Hematopoietic multipotent progenitor cell treated with erythropoietin and hydrocortisone succinate and interleukin-3 and kit ligand, for 15 days (in vitro differentiated cells): ENCODE measurements around the gene FNBP1L.
A peak's percentile ranks its signal among the peaks of the same experiment; 100 is the strongest.

Experiments
- DNase-seq: peaks from one replicate; pipeline ENCODE4 v3.0.0-alpha.2; 2015; ENCODE audit warnings: low spot score

FNBP1L gene

DNA sequence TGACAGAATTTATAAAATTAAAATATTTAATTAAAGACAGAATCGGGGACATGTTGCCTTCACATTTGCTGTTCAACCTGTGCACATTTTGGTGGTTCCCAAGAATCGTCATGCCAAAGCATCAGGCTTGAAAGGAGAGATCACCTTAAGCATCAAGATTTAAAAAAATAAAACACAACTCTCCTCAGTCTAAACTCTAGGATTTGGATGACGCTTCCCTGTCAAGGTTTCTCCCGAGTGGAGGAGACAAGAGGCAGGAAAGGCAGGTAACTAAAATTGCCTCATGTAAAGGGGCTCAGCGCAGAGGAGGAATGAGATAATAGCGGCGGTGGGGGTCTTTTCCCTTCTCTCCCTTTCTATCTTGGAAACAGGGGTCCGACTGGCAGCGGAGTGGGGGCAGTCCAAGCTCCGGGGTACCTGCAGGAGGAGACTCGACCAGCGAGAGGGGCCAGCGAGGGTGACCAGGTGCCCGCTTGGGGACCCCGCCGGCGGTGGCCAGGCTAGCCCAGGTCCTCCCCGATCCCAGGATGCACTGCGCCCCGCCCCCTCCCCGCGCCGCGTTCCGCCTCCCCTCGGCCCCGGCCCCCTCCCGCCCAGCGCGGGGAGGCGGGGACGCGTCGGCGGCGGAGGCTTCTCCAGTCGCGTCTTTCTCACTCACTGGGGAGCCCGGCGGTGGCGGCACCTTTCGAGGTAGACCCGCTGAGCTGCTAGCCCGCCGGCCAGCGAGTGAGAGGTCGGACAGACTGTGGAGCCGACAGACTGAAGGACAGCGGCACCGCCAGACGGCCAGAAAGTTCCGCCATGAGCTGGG, at the start of gene FNBP1L:
Gene FNBP1L (plus strand): TSS at position 638 of the 811 bp plus-strand sequence. CDS start 164 bp downstream, at position 802.
- peak; percentile 66 for DNase-seq

DNA sequence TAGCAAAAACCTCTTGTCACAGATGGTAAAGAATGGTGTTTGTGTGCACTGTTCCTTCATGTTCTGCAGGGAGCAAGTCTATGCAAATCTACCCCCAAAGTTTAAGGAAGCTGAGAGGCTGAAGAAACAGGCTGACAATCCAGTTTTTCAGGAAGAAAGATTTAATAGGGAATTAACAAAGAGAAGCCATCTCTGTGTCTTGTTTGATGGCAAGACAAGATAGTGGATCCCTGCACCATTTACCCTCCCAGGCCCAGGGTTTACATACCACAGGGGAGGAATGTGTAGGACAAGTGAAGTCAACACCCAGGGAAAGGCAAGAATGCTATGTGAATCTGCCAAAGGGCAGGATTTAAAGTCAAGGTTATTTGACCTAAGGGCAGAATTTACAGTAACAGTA, 48.1 kb upstream of the FNBP1L start:
- no peak for DNase-seq

DNA sequence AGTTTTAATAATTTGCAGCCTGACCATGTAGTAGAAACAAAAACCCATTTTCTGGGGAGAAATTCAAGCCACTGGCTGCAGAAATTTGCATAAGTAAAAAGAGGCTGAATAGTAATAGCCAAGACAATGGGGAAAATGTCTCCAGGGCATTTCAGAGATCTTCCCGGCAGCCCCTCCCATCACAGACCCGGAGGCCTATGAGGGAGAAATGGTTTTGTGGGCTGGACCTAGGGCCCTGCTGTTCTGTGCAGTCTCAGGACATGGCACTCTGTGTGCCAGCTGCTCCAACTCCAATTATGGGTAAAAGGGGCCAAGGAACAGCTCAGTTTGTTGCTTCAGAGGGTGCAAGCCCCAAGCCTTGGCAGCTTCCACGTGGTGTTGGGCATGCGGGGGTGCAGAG, 39.7 kb upstream of the FNBP1L start:
- no peak for DNase-seq

GRCh38 chr1:93411000-93411399, 36.9 kb upstream of the FNBP1L start:
- DNase-seq: no peak

GRCh38 chr1:93414749-93415148, 33.2 kb upstream of the FNBP1L start:
- DNase-seq: no peak

- DNase-seq: no peak
Measured at GRCh38 chr1:93415296-93415695, 32.6 kb upstream of the FNBP1L start.

DNA sequence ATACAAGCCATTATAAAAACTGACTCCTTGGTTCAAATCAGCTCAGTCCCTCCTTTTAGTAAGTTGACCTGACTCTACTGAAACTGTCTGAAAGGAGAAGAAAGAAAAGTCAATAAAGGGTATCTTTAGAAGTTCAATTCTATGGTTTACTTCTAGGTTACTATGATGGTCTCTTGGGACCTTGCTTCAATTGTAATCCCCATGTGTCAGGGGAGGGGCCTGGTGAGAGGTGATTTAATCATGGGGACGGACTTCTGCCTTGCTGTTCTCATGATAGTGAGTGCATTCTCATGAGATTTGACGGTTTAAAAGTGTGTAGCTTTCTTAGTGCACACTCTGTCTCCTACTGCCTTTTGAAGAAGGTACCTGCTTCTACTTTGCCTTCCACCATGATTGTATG, 31.7 kb upstream of the FNBP1L start:
- DNase-seq: no peak

GRCh38 chr1:93419344-93419743, 28.6 kb upstream of the FNBP1L start:
- DNase-seq: no peak

DNA sequence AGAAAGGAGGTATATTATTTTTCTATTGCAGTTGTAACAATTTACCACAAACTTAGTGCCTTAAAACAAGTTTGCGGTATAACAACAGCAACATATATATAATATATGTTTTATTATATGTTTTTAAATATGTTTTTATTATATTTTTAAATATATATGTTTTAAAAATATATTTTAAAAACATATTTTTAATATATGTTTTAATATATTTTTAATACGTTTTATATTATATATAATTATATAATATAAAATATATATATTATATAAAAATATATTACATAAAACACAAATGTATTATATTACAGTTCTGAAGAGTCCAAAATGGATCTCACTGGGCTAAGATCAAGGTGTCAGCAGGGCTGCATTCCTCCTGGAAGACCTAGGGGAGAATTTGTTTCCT, 27.5 kb upstream of the FNBP1L start:
- no peak for DNase-seq

DNA sequence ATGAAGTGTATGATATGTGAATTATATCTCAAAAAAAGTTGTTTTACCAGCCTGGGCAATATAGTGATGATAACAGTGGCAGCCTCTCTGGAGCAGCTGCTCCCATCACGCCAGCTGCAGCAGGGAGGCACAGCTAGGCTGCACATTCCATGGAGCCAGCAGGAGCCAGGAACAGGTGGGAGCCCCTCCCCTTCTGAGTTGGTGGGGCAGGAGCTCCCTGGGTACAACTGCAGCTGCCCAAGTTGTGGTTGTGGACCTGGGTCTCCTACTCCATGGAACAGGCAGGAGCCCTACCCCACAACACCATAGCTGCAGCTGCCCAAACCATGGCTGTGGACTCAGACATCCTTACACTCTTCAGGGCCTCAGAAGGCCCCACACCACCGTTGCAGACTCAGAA, 21.7 kb upstream of the FNBP1L start:
- no peak for DNase-seq

DNA sequence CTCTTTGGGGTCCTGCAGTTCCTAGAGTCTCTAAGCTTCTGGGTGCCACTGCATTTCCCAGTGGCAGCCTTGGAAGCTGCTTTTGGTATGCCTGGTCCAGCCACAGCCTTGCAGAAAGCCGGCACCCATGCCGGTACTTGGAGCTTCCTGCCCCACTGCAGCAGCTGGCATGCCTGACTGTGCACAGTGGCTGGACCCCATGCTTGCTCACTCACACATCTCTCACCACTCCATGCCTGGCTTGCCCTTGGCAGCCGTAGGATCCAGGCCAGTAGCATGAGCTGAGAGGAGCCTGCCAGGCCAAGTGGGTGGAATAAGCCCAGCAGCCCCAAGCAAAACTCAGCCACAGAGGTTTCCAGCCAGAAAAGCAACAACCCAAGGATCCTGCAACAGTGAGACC, 20.3 kb upstream of the FNBP1L start:
- no peak for DNase-seq

- no peak for DNase-seq
Measured at GRCh38 chr1:93433407-93433961, 14.4 kb upstream of the FNBP1L start.

DNA sequence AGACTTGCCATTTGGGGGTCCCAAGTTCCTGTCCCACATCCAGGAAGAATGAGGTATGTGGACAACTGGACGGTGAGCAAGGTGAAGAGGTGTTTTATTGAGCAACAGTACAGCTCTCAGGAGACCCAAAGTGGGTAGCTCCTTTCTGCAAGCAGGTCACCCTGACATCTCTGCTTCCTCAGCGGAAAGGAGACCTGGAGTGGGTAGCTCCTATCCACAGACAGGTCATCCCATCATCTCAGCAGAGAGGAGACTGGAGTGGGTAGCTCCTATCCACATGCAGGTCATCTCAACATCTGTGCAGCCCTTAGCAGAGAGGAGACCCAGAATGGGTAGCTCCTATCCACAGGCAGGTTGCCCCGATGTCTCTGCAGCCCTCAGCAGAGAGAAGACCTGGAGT, 13.8 kb upstream of the FNBP1L start:
- no peak for DNase-seq

GRCh38 chr1:93434987-93435386, 12.9 kb upstream of the FNBP1L start:
- DNase-seq: no peak

DNA sequence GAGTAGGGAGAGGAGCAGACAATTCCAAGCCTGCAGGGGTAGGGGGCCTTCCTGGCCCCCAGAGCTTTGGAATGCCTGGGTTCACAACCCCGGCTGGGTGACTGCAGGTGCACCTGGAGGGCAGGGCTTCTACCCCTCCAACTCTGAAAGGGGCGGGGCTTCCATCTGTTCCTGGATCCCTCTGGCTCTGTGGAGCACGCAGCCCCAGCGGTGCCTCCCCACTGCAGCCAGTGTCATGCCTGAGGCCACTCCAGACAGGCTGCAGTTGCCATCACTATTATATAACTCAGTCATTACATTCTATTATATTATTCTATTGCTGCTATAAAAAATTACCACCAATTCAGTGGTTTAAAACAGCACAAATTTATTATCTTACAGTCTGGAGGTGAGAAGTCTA, 12.5 kb upstream of the FNBP1L start:
- no peak for DNase-seq

GRCh38 chr1:93436496-93436895, 11.4 kb upstream of the FNBP1L start:
- DNase-seq: no peak

GRCh38 chr1:93437976-93438605, 9.8 kb upstream of the FNBP1L start:
- DNase-seq: peak; percentile 82

DNA sequence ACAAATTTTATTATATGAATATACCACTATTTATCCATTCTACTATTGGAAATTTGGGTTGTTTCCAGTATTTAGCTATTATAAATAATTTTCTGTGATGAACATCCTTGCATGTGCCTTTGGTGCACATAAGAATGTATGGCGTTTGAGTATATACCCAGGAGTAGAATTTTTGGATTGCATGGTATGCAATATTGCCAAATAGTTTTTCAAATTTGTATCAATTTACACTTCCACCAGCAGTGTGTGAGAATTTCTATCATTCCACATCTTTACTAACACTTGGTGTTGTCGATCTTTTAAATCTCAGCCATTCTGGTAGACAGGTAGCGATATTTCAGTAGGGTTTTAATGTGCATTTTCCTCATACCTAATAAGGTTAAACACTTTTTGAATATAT, 9.2 kb upstream of the FNBP1L start:
- no peak for DNase-seq

DNA sequence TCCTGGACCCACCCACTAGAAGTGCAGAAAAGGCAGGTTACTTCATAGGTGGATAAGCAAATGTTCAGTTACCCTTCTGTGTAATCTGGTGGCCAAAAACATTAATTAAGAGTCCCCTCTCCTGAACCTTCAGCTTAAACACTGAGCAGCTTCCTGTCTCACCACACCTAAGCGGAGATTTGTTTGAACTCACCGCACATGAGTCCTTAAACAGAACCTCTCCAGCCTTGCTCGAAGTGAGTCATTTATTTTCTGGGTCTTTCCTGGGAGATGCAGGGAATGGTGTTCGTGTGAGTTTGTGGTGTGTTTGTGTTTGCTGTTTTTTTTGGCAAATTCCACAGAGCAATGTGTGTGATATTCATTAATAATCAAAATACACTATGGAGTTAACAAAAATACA, 7.6 kb upstream of the FNBP1L start:
- no peak for DNase-seq

DNA sequence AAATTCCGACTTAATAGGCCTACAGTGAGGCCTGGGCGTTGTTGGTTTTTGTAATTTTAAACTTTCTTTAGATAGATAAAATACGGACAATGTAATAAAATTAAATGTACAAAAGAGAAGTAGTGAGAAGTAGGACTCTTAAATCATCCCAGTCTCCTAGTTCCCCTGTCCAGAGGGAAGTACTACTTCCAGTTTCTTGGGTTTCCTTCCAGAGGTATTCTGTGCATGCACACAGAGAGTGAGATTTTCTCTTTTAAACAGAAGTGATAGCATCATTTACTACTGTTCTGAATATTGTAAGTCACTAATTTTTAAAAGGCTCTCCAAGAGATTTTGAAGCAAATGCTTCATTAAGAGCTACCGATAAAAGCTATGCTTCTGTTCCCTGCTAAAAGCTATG, 7.2 kb upstream of the FNBP1L start:
- no peak for DNase-seq

DNA sequence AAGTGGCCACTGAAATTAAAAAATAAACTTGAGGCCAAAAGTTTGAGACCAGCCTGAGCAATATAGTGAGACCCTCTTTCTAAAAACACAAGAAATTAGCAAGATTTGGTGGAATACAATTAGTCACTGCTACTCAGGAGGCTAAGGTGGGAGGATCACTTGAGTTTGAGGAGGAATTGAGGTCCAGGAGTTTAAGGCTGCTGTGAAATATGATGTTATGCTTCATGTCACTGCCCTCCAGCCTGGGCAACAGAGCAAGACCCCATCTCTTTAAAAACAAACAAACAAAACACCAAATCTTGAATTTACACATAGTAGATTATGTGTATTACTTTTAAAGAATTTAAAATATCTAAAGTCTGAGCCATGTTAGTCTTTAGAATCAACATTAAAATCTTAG, 6.3 kb upstream of the FNBP1L start:
- no peak for DNase-seq

- peak; percentile 89 for DNase-seq
Measured at GRCh38 chr1:93442008-93442666, 5.8 kb upstream of the FNBP1L start.

GRCh38 chr1:93442741-93443140, 5.2 kb upstream of the FNBP1L start:
- no peak for DNase-seq
